GM18868 (cell line): ENCODE measurements around the gene ARHGEF5.
"Not testable (repeated sequence)": the region's sequence is repeated elsewhere in the genome, so short reads cannot be mapped to it uniquely, and the experiment has no call there.

Experiments
- ATAC-seq: cut with Tn5 transposase; IDR thresholded peaks from one replicate; pipeline ENCODE4 v1.9.1; 2021; ENCODE audit warnings: mild to moderate bottlenecking, moderate library complexity; ENCODE audit not compliant: unreplicated experiment

Gene ARHGEF5

DNA sequence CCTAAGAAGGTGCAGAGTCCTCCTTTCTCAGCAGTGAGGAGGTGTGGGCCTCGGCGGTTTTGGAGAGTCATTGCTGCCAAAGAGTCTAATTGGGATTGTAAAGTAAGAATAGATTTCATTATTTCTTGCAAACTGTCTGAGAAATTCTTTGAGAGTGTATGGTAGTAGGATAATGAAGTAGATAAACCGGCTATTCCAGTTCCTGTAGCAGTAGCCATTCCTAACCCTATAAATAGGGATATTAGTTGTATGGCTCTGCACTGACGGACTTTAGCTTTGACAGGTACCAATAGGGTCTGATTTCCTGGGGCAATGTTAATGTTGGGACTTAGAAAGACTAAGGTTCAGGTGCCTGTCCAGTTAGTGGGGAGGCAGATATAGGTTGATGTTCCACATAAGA is 63.7 kb downstream of the ARHGEF5 start:
- ATAC-seq = not testable (repeated sequence)

DNA sequence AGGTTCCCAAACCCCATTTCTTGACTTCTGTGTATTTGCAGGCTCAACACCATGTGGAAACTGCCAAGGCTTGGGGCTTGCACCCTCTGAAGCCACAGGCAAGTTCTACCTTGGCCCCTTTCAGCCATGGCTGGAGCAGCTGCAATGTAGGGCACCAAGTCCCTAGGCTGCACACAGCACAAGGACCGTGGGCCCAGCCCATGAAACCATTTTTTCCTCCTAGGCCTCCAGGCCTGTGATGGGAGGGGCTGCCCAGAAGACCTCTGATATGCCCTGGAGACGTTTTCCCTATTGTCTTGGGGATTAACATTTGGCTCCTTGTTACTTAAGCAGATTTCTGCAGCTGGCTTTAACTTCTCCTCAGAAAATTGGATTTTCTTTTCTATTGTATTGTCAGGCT is 72.3 kb downstream of the ARHGEF5 start:
- ATAC-seq = not testable (repeated sequence)

DNA sequence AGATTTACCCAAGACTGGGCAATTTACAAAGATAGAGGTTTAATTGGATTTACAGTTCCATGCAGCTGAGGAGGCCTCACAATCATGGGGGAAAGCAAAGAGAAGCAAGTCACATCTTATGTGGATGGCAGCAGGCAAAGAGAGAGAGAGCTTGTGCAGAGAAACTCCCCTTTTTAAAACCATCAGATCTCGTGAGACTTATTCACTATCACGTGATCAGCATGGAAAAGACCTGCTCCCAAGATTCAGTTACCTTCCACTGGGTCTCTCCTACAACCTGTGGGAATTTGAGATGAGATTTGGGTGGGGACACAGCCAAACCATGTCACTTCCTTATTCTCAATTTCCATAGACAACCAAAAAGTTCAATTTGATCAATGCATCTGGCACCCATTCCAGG is 73.2 kb downstream of the ARHGEF5 start:
- no peak for ATAC-seq
